T-helper 9 cell (primary cell): ENCODE data around the gene SMARCD3.

ENCODE experiments used
- DNase-seq: peaks from one replicate; pipeline ENCODE4 v3.0.0-alpha.2; 2020

Gene SMARCD3

DNA sequence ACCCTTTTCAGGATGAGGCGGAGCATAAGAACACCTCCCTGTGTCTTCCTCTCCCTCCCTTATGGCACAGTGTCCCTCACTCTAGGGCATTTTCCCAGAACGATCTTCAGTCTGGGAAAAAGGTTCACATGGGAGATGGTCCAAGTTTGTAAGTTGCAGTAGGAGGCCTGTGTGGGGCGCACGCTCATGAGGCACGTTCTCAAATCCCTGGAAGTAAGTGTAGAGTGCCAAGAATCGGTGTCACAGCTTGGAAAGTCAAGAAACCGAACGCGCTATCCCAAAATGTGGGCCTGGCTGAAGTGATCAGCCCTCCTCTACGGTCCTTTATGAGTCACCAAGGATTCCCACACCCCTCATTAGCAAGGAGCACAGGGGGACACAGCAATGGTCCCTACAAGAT is 23.9 kb upstream of the SMARCD3 start:
- DNase-seq = no peak

DNA sequence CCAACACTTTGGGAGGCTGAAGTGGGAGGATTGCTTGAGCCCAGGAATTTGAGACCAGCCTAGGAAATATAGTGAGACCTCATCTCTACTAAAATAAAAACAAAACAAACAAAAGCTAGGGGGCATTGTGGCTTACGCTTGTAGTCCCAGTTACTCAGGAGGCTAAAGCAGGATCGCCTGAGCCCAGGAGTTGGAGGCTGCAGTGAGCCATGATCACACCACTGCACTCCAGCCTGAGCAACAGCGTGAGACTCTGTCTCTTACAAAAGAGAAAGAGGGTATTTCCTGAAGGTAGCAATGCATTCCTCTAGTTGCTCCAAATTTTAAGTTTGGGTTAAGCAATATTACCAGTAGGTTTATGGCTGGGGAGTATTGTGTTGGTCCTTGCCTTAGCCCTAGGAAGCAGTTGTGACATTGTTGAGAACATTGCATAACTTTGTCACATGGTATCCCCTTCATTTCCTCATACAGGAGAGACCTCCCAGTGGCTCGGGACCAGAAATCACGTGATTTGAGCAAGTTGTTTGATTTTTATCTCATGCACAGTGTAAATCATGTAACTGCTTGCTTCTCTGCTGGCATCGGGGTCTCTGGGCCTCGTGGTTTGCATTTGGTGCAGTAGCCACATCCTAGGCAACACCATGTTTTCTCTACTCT is 23.3 kb upstream of the SMARCD3 start:
- DNase-seq = no peak

- DNase-seq = no peak
Observed at GRCh38 chr7:151269511-151269910, 21.0 kb upstream of the SMARCD3 start.

- DNase-seq = no peak
Observed at GRCh38 chr7:151265351-151265931, 16.9 kb upstream of the SMARCD3 start.

GRCh38 chr7:151264615-151265014 is 16.1 kb upstream of the SMARCD3 start:
- DNase-seq = no peak

DNA sequence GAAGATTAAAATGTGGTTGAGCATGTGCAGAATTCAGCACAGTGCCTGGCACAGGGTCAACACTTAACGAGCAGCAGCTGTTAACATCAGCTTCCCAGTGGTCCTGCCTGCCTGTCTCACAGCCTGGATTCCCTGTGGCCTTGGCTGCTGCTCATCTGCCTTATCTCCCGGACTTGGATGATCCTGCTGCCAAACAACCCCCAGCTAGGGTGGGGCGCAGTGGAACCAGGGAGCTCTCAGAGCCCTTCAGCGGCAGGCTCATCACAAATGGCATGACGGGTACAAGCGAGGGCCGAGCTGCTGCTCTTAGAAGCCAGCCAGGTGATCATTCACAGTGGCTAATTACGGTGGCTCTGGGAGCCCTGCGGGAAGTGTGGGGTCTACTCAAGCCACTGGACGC is 13.0 kb upstream of the SMARCD3 start:
- DNase-seq = no peak

GRCh38 chr7:151260883-151261282 is 12.4 kb upstream of the SMARCD3 start:
- no peak for DNase-seq

DNA sequence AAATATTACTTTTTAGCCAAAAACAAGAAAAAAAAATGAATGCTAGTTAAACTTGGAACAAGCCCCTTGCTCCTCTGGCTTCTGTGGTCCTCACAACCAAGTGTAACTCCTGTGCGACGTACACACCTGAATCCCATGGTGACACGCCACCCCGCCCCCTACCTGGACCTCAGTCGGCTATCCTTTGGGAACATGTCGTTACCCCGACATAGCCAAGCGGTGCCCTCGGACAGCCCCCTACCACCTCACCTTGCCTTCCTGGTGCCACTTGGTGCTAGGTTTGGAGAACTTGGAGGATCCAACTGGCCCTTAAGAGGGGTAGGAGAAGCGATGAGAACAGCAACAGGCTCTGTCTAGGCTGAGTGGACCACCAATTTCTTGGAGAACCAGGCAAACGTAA is 12.0 kb upstream of the SMARCD3 start:
- no peak for DNase-seq

DNA sequence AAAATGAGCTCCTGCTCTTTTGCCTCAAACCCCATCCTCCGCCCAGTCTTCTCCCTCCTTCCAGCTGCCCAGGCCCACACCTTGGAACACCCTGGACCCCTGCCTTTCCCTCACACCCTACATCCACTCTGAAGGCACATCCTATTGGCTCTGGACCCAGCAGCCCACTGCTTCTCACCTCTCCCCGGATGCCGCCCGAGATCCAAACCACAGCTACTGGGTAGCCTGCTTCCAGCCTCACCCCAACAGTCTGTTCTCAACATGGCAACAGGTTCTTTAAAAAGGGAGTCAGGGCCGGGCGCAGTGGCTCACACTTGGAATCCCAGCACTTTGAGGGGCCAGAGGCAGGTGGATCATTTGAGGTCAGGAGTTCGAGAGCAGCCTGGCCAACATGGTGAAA is 9.5 kb upstream of the SMARCD3 start:
- no peak for DNase-seq

GRCh38 chr7:151256410-151257045 is 8.0 kb upstream of the SMARCD3 start:
- DNase-seq = no peak

GRCh38 chr7:151255390-151255789 is 6.9 kb upstream of the SMARCD3 start:
- DNase-seq = no peak

GRCh38 chr7:151254851-151255250 is 6.4 kb upstream of the SMARCD3 start:
- DNase-seq = no peak

DNA sequence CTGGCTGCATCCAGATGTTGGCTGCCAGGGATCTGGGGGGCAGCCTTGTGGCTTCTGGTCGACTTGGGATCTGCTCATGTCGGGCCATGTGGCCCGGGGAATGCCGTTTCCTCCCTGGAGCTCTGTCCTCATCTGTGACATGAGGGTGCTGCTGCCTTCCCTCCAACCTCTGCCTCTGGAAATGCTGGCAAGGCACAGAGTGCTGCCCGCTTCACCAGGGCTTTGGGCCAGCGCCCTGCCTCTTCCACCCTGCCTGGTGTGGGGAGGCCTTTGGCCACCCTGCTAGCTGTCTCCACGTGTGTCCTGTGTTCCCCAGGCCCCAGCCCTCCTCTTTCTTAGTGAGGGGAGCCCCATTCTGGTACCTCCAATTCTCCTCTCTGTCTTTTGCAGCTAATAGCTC is 5.8 kb upstream of the SMARCD3 start:
- DNase-seq = no peak

DNA sequence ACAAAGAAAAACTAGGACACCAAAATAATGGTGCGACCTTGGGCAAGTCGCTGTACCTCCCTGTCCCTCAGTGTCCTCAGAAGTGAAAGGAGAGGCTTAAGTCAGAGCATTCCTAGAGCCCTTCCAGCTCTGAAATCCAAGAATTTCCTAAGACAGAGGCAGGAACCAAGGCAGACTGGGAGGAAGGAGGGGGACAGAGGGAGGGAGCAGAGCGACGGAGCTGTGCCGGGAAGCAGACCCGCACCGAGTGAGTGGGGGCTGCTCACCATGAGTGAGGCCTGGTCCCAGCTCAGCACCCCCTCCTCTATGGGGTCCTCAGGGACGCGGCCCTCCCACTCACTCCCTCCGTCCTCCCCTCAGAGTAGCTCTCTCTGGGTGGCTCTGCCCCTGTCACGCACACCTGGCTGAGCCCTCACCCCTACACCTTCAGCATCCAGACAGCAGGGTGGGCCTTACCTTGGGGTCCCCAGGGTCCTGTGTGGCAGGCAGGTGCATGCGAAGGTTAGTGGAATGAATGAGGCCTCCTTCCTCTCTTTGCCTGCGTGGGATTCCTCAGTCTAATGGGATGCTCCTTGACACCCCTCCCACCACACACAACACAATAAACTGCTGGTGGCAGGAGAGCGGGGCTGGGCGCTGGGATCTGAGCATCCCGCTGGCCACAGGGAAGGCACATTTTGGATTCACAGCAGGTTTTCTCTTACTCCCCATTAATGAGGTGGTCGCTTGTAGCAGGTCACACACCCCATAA is 4.6 kb upstream of the SMARCD3 start:
- no peak for DNase-seq

- DNase-seq = no peak
Observed at GRCh38 chr7:151252561-151252835, 4.0 kb upstream of the SMARCD3 start.

GRCh38 chr7:151251689-151252560 is 3.4 kb upstream of the SMARCD3 start:
- DNase-seq = no peak

GRCh38 chr7:151251328-151251688 is 2.8 kb upstream of the SMARCD3 start:
- DNase-seq = no peak

DNA sequence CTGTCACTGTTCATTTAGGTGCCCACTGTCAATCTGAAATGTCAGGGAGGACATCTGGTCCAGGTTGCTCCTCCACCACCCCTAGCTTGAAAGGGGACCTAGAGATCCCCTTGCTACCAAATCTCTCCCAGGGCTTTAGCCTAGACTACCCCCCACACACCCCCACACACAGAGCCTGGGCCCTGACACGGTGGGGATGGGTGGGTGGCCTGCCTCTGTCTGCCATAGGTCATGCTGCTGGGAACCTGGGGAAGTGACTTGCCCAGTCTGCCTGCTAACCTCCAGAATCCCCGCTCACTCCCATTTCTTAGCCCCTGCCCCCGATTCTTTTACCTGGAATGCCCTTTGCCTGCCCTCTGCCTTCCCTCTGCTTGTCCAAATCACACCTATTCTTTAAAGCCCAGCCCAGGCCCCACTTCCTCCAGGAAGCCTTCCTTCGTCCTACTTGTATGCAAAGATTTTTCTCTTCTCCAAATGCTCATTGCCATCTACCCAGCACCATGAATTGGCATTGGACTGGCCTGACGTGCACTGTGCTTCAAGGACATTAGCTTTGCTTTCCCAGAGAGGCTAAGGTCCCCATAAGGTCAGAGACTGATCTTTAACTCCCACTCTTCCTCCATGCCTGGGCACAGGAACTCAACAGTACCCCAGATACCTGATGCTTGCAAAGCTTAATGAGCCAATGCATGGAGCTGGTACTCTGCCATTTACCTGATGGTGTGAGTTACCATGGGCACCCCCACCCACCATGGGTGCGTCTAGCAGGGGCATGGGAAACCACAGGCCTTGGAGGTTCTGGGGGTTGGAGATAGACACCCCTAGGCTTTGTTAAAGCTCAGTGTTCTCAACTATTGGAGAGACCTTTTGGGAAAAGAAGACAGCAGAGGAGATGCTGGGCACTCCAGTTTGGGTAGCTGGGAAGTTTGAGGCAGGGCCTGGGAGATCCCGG is 2.0 kb upstream of the SMARCD3 start:
- DNase-seq = no peak

DNA sequence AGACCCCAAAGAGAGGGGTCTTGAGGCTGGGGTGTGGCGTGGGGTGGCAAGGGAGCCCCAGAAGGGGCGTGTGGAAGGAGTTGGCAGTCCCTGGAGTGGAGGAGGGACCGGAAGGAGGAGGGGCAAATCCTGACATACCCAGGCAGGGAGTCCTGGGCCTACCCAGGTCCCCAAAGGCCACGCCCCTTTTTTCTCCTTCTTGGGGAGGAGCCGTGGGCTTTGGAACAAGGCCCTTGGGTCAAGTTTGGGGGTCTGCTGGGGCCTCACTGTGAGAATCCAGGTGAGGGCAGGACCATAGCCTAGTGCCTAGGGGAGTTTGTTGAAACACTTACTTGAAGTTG is 1.2 kb upstream of the SMARCD3 start:
- no peak for DNase-seq

GRCh38 chr7:151249034-151249731 is 689 bp upstream of the SMARCD3 start:
- no peak for DNase-seq

DNA sequence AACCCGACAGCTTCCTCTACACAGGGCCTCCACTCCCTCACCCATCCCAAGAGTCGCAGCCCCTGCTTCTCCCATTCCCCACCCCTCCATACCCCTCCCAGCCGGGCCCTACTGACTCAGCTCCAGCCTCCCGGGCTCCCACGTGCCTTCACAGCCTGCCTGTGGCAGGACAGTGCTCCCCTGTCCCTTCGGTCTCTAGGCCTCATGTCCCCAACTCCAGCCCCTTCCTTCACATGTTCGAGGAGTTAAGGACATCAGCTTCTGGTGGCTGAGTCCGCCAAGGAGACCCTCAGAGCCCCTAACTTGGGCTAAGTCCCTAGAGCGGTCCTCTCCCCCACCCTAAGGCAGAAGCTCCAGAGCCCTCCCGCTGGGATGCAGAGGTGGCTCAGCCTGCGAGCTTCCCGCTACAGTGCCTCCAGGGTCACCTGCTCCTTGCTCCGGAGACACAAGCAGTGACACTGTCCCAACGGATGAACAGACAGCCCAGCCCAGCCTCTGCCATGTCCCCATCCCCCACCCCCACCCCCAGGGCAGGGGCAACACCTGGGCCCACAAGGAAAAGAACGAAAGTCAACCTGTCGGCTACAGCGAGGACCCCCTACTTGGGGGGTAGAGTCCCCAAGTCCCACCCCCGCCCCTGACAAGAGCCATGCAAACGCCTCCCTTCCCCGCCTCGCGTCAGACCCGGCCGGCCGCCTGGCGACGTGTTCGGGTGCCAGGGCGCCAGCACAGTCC is 716 bp downstream of the SMARCD3 start:
- DNase-seq = no peak
